Fibroblast of pulmonary artery (primary cell): ENCODE results near the gene TMPRSS2.

Experiments
- DNase-seq: peaks from one replicate; pipeline ENCODE4 v3.0.0-alpha.2; 2010; ENCODE audit warnings: low read depth
- H3K4me3 ChIP-seq: replicated peaks from 2 replicates; pipeline ENCODE4 v1.5.1; 2011; ENCODE audit warnings: low read depth, mild to moderate bottlenecking, control low read depth, low read length, moderate library complexity
- TF ChIP-seq, protein P1 (sequence below): IDR thresholded peaks from 2 replicates; pipeline ENCODE4 v1.5.1; 2011; ENCODE audit warnings: mild to moderate bottlenecking, control low read depth, low read length, inconsistent platforms; ENCODE audit errors: missing control alignments

Gene TMPRSS2

GRCh38 chr21:41510500-41510899 is 2.5 kb upstream of the TMPRSS2 start:
- DNase-seq, result no peak
- H3K4me3 ChIP-seq, result no peak overlapping the region
- TF ChIP-seq, protein P1, sequence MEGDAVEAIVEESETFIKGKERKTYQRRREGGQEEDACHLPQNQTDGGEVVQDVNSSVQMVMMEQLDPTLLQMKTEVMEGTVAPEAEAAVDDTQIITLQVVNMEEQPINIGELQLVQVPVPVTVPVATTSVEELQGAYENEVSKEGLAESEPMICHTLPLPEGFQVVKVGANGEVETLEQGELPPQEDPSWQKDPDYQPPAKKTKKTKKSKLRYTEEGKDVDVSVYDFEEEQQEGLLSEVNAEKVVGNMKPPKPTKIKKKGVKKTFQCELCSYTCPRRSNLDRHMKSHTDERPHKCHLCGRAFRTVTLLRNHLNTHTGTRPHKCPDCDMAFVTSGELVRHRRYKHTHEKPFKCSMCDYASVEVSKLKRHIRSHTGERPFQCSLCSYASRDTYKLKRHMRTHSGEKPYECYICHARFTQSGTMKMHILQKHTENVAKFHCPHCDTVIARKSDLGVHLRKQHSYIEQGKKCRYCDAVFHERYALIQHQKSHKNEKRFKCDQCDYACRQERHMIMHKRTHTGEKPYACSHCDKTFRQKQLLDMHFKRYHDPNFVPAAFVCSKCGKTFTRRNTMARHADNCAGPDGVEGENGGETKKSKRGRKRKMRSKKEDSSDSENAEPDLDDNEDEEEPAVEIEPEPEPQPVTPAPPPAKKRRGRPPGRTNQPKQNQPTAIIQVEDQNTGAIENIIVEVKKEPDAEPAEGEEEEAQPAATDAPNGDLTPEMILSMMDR, result no peak

- TF ChIP-seq, protein P1, result no peak
- no peak for DNase-seq
- H3K4me3 ChIP-seq, result no peak overlapping the region
Measured at GRCh38 chr21:41509733-41510132, 1.8 kb upstream of the TMPRSS2 start.

- DNase-seq, result no peak
- TF ChIP-seq, protein P1, result no peak
- H3K4me3 ChIP-seq, result no peak overlapping the region
Measured at GRCh38 chr21:41509145-41509496, 1.2 kb upstream of the TMPRSS2 start.

DNA sequence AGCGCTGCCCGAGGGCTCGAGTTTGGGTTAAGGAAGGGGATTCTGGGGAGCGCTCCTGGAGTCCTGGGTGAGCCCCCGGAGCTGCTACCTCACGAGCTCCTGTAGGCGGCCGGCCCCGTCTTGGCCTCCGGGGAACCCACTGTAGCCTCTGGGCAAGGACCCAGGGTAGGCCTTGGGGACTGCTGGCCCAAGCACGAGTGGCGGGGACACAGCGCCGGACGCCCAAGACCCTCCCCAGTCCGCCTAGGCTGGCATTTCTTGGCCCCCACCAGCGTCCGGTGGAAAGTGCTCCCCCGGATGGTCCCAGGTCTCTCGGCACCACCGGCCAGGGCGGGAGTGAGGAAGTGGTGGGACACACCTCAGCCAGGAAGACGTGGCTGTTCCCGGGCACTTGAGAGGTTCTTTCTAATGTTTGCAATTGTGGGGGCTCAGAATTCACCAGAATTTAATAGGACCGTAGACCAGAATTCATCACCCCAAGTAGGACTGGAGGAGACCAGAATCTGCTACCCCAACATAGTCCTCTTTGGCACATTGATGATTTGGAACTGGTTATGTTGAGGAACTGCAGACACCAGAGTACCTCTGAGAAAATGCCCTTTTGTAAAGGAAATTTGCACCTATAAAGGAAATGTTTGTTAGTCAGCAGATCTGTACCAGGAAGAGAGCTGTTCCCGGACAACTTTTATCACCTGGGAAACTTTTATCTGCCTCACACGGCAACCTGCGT is 622 bp upstream of the TMPRSS2 start:
- TF ChIP-seq, protein P1, result no peak
- no peak for DNase-seq
- H3K4me3 ChIP-seq, result no peak overlapping the region

DNA sequence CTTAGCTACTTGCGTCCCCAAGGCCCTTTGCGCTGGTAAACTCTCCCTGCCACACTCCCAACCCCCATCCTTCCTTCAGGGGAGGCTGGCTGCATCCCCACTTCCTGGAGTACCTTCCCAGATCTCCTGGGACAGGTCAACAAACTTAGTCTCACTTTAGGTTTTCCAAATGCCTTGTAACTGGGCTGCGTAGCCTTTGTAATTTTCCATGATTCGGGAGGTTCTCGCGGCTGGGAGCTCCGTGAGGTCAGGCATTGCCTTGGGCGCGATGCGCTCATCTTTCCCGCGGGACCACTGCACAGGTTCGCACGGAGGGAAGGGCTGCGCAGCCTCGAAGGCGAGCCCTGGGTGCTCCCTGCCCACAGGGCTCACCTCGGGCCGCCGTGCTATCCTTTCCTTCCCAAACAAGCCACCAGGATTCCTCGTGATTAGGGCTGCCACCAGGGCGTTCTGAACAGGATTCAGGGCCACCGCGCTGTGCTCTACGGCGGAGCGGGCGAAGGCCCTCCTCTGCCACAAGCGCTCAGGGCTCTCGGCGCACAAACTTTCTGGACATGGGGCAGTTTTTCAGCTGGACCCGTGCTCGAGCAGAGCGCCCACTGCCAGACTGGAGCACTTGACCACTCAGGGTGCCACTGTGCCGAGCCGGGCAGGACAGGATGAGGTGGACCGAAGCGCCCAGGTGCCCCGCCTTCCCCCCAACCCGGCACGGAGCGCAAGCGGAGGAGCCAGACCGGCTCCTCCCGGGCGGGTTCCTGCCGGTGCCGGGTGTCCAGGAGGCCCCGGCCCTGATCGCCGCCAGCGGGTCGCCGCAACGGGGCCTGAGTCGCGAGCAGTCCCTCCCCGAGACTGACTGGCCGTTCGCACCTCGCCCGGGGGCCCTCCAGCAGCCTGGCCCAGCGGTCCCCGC is 1.1 kb downstream of the TMPRSS2 start:
- DNase-seq, result no peak
- TF ChIP-seq, protein P1, result no peak
- no peak overlapping the region for H3K4me3 ChIP-seq

GRCh38 chr21:41506005-41506594 is 1.9 kb downstream of the TMPRSS2 start:
- DNase-seq, result no peak
- TF ChIP-seq, protein P1, result no peak
- H3K4me3 ChIP-seq, result no peak overlapping the region
